Choroid plexus epithelial cell (primary cell): ENCODE data around the gene LMF1.

Experiments used
- DNase-seq: peaks from one replicate; pipeline ENCODE4 v3.0.0-alpha.2; 2010; ENCODE audit warnings: low read depth
- H3K4me3 ChIP-seq: 2 replicates; pipeline ENCODE4 v1.5.1; 2011; ENCODE audit warnings: low read depth, mild to moderate bottlenecking, control low read depth, low read length, moderate library complexity
- CTCF ChIP-seq: conservative IDR thresholded peaks from 2 replicates; pipeline ENCODE4 v1.5.1; 2011; ENCODE audit warnings: low read depth, mild to moderate bottlenecking, control low read depth, inconsistent platforms, low read length, moderate library complexity

The LMF1 gene

GRCh38 chr16:965487-965886 lies 5.3 kb downstream of the LMF1 start:
- TF ChIP-seq CTCF = no peak
- H3K4me3 ChIP-seq = no peak overlapping the region
- no peak for DNase-seq

DNA sequence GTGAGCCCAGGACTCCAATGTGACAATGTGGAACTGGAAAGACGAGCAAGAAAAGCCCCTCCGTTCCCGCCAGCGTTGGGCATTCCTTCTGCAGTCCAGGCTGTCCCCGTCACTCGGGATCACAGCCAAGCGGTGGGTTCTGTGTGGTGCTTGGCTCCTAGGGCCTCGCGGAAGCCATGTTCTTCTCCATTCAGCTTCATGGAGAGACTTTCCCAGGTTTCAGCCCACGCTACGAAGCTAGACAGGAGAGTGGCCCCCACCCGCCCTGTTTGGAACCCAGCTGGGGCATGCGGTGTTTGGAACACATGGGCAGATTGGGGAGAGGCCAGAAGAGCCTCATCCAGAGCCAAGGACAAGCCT lies 5.8 kb downstream of the LMF1 start:
- no peak for TF ChIP-seq CTCF
- H3K4me3 ChIP-seq = no peak overlapping the region
- no peak for DNase-seq

- TF ChIP-seq CTCF = no peak
- DNase-seq = peak; percentile 34
- no peak overlapping the region for H3K4me3 ChIP-seq
These were observed 6.3 kb downstream of the LMF1 start for GRCh38 chr16:964356-965035.

DNA sequence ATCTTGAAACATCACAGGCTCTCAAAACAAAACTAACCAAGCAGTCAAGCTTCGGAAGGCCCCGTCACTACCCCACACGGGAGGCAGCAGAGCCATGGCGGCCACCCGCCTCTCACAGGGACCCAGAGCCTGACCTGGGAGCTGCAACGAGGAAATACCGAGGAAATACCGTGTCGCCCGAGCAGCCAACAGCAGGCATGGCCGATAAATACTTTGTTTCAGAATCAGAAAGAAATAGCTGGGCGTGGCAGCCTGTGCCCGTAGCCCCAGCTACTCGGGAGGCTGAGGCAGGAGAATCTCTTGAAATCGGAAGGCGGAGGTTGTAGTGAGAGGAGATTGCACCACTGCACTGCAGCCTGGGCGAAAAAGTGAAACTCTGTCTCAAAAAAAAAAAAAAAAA lies 6.9 kb downstream of the LMF1 start:
- no peak for TF ChIP-seq CTCF
- H3K4me3 ChIP-seq = no peak overlapping the region
- no peak for DNase-seq

- no peak for TF ChIP-seq CTCF
- H3K4me3 ChIP-seq = no peak overlapping the region
- no peak for DNase-seq
These were observed 7.6 kb downstream of the LMF1 start for GRCh38 chr16:962901-963814.

DNA sequence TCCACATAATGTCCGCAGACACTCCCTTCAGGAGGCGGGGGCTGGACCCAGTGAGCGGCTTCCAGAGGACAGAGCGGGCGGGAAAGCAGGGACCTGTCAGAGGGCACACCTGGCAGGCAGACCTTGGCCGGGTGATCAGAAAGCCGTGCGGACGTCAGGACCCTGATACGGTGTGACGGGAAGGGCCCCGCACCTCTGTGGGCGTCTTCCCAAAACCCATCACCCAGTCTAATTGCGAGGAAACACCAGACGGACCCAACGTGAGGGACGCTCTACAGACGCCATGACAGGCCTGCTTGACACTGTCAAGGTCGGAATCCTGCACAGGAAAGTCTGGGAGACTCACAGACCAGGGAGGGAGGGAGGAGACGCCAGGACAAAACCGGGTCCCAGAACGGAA lies 8.4 kb downstream of the LMF1 start:
- no peak for DNase-seq
- no peak for TF ChIP-seq CTCF
- H3K4me3 ChIP-seq = no peak overlapping the region
